ENCODE results near the gene C10orf120. TPM values are rescaled to one million over a fixed set of nuclear protein-coding genes. Genes with fewer than 3 reads are reported as not detected.

Gene C10orf120
- total RNA-seq, 1 experiment from 2014 or later, result not detected

DNA sequence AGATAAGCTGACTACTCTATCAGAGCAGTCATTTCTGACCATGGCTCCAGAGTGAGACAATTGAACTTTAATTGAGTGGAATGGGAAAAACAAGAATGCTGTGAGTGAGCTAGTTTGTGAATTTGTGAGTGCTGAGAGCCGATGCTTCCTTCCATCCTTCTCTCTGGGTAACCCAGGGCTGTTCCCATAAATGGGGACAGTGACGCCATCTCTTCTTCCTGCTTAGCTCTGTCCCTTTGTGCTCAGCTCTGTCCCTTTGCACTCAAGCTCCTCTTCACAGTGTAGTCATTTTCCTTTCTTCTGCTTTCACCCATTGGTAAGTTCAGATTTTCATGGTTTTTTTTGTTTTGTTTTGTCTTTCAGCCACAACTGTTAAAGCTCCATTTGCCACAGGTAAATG lies 24.4 kb downstream of the C10orf120 start:
- H3K9me3 ChIP-seq (ENCODE audit: control insufficient read depth, insufficient read depth, low read depth, low read length), result no peaks in the 10 kb centered on the region
- BruUV-seq (replicated peaks), result no TSS peak
- DNase-seq (ENCODE audit: low read depth, low spot score) (no peak), ATAC-seq (no peak)
- no peak overlapping the region for H3K4me3 ChIP-seq (ENCODE audit: low read depth in 2 of 2, low read length in 2 of 2)
- in situ Hi-C loops (cut with HindIII; ENCODE audit: low pct_unique_long_range_greater_than_20kb, low sequenced_read_pairs), result no loop called here
- no peaks in the 10 kb centered on the region for H3K36me3 ChIP-seq (ENCODE audit: control insufficient read depth, insufficient read depth, low read length)
- ChIA-PET POLR2A (interaction anchor here (0.6 kb wide), 1 partner anchor 285 kb away, joined by 3 read pairs; no protein-coding TSS in a partner anchor), CTCF (no interaction called here)
- H3K27ac ChIP-seq (ENCODE audit: low read length), result no peak overlapping the region
- intact Hi-C loops (cut with micrococcal nuclease; ENCODE audit: unreplicated experiment), result no loop called here
- no peaks in the 10 kb centered on the region for H3K4me1 ChIP-seq (ENCODE audit: control insufficient read depth, insufficient read depth, low read length)
- H3K27me3 ChIP-seq (ENCODE audit: control insufficient read depth, insufficient read depth, low read length), result peaks cover 35% of the 10 kb centered on the region
- TF ChIP-seq SIN3A (IDR thresholded peaks at IDR 0.05; ENCODE audit: borderline replicate concordance, insufficient read depth, low read depth, low read length), result no peak
- TF ChIP-seq, protein P1, sequence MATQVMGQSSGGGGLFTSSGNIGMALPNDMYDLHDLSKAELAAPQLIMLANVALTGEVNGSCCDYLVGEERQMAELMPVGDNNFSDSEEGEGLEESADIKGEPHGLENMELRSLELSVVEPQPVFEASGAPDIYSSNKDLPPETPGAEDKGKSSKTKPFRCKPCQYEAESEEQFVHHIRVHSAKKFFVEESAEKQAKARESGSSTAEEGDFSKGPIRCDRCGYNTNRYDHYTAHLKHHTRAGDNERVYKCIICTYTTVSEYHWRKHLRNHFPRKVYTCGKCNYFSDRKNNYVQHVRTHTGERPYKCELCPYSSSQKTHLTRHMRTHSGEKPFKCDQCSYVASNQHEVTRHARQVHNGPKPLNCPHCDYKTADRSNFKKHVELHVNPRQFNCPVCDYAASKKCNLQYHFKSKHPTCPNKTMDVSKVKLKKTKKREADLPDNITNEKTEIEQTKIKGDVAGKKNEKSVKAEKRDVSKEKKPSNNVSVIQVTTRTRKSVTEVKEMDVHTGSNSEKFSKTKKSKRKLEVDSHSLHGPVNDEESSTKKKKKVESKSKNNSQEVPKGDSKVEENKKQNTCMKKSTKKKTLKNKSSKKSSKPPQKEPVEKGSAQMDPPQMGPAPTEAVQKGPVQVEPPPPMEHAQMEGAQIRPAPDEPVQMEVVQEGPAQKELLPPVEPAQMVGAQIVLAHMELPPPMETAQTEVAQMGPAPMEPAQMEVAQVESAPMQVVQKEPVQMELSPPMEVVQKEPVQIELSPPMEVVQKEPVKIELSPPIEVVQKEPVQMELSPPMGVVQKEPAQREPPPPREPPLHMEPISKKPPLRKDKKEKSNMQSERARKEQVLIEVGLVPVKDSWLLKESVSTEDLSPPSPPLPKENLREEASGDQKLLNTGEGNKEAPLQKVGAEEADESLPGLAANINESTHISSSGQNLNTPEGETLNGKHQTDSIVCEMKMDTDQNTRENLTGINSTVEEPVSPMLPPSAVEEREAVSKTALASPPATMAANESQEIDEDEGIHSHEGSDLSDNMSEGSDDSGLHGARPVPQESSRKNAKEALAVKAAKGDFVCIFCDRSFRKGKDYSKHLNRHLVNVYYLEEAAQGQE (IDR thresholded peaks at IDR 0.05; ENCODE audit: insufficient read depth in 1 of 2, low read depth in 2 of 2, low read length in 1 of 2), result no peak

DNA sequence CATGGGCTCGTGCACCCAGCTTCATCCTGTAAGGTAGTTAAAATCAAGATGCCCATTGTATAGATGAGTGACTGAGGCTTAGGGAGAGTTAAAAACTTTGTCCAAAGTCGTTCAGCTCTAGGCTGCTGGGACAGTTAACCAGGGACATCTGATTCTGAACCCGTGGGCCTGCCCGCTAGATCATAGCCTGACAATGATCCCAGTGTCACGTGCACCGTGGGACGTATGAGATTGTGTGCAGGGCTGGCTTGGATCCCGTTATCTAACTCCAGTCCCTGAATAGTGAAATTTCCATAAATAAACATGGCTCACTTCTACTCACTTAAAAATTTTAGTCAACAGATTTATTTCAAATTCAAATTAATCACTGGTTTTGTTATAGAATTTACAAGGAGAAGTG lies 24.9 kb downstream of the C10orf120 start:
- DNase-seq (ENCODE audit: low read depth, low spot score), result no peak
- no peak for ATAC-seq
- intact Hi-C loops (cut with micrococcal nuclease; ENCODE audit: unreplicated experiment), result no loop called here
- H3K36me3 ChIP-seq (ENCODE audit: control insufficient read depth, insufficient read depth, low read length), result no peaks in the 10 kb centered on the region
- no peak overlapping the region for H3K4me3 ChIP-seq (ENCODE audit: low read depth in 2 of 2, low read length in 2 of 2)
- no peaks in the 10 kb centered on the region for H3K4me1 ChIP-seq (ENCODE audit: control insufficient read depth, insufficient read depth, low read length)
- peaks cover 35% of the 10 kb centered on the region for H3K27me3 ChIP-seq (ENCODE audit: control insufficient read depth, insufficient read depth, low read length)
- POLR2A ChIA-PET, result interaction anchor here (0.6 kb wide), 1 partner anchor 285 kb away, joined by 3 read pairs; no protein-coding TSS in a partner anchor
- in situ Hi-C loops (cut with HindIII; ENCODE audit: low pct_unique_long_range_greater_than_20kb, low sequenced_read_pairs), result no loop called here
- TF ChIP-seq SIN3A (IDR thresholded peaks at IDR 0.05; ENCODE audit: borderline replicate concordance, insufficient read depth, low read depth, low read length) (no peak), POLR2AphosphoS5 (IDR thresholded peaks at IDR 0.05; ENCODE audit: low read depth, low read length) (no peak), TCF7L2 (IDR thresholded peaks at IDR 0.05; ENCODE audit: low read depth, low read length) (no peak)
- TF ChIP-seq, protein P2, sequence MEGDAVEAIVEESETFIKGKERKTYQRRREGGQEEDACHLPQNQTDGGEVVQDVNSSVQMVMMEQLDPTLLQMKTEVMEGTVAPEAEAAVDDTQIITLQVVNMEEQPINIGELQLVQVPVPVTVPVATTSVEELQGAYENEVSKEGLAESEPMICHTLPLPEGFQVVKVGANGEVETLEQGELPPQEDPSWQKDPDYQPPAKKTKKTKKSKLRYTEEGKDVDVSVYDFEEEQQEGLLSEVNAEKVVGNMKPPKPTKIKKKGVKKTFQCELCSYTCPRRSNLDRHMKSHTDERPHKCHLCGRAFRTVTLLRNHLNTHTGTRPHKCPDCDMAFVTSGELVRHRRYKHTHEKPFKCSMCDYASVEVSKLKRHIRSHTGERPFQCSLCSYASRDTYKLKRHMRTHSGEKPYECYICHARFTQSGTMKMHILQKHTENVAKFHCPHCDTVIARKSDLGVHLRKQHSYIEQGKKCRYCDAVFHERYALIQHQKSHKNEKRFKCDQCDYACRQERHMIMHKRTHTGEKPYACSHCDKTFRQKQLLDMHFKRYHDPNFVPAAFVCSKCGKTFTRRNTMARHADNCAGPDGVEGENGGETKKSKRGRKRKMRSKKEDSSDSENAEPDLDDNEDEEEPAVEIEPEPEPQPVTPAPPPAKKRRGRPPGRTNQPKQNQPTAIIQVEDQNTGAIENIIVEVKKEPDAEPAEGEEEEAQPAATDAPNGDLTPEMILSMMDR (IDR thresholded peaks at IDR 0.05), result no peak
- TF ChIP-seq, protein P1 (IDR thresholded peaks at IDR 0.05; ENCODE audit: insufficient read depth in 1 of 2, low read depth in 2 of 2, low read length in 1 of 2), result no peak
- no peak overlapping the region for H3K27ac ChIP-seq (ENCODE audit: low read length)
- CTCF ChIA-PET, result interaction anchor here (1.3 kb wide), 1 partner anchor 26 kb away, joined by 3 read pairs; no protein-coding TSS in a partner anchor
- H3K9me3 ChIP-seq (ENCODE audit: control insufficient read depth, insufficient read depth, low read depth, low read length), result no peaks in the 10 kb centered on the region
- no TSS peak for BruUV-seq (replicated peaks)
